ENCODE data around the gene C6orf132. TPM values are rescaled to one million over a fixed set of nuclear protein-coding genes. Genes with fewer than 3 reads are reported as not detected.

Gene C6orf132
- polyA plus RNA-seq, 4 donors = 1.2 to 7.0 (median 3.8) TPM

DNA sequence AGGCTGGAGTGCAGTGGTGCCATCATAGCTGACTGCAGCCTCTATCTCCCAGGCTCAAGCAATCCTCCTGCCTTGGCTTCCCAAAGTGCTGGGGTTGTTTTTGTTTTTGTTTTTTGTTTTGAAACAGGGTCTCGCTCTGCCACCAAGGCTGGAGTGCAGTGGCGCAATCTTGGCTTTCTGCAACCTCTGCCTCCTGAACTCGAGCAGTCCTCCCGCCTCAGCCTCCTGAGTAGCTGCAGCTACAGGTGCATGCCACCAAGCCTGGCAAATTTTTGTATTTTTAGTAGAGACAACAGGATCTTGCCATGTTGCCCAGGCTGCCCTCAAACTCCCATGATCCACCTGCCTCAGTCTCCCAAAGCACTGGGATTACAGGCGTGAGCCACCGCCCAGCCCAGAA lies 4.2 kb downstream of the C6orf132 start:
- no peak for DNase-seq (ENCODE audit: low read depth in 4 of 4, low spot score in 3 of 4)

GRCh38 chr6:42137194-42137753 lies 5.1 kb downstream of the C6orf132 start:
- no peak for DNase-seq (ENCODE audit: low read depth in 4 of 4, low spot score in 3 of 4)

DNA sequence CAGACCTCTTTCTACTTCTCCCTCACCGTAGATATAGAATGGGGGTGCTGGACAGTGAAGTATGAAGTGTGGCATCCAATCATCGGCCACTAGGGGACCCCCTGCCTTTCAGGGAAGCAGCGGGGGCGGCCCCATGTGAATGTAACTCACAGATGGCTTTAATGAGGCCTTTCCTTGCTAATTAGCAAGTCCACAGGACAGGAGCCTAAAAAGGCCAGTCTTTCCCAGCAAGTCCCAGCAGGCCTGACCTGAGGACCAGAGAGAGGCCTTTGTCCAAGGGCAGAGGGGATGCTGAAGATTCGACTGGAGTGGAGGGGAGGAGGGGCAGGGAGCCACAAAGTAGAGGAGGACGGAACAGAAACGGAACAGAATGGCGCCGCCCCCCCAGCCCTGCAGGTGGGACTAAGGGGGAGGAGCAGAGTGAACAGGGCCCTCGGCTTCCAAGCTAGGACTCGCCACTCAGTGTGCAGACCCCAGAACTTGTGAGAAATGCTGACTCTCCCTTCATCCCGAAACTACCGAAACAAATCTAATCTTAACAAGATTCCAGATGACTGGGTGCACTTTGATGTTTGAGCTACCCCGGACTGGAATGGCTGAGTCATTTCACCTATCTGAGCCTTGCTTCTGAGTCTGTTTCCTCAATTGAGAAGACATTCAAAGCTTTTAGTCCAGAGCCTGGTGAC lies 5.8 kb downstream of the C6orf132 start:
- DNase-seq (ENCODE audit: low read depth in 4 of 4, low spot score in 3 of 4) = no peak

DNA sequence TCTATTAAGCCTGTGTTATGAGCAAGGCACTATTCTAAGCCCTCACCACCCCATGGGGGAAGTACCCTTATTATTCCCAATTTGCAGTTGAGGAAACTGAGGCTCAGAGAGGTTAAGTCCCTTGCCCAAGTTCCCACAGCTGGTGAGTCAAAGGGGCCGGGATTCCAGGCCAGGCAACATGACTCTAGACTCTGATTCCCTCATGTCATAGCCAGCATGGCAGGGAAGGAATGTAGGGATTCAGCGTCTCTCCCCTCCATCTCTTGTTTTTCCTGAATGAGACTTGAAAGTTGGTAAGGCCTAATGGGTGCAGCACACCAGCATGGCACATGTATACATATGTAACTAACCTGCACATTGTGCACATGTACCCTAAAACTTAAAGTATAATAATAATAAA lies 6.7 kb downstream of the C6orf132 start:
- no peak for DNase-seq (ENCODE audit: low read depth in 4 of 4, low spot score in 3 of 4)

DNA sequence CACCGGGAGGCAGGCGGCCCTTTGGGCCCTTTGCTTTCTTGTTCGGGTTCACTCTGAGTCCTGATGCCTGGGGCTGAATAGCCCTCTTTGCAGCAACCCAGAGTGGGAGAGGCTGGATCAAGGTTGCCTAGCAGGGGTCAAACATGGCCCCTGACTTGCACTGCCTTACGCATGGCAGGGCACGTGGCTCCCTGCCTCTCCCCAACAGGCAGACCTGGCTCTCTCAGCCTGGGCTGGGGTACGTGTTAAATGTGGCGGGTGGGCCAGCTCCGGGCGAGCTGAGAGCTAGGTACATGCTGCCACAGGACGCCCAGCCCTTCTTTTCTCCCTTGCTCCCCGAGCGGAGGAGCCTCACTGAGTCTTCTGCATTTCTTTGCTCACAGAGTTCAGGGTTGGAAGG lies 7.3 kb downstream of the C6orf132 start:
- no peak for DNase-seq (ENCODE audit: low read depth in 4 of 4, low spot score in 3 of 4)

- no peak for DNase-seq (ENCODE audit: low read depth in 4 of 4, low spot score in 3 of 4)
These were observed 8.5 kb downstream of the C6orf132 start for GRCh38 chr6:42133926-42134325.

DNA sequence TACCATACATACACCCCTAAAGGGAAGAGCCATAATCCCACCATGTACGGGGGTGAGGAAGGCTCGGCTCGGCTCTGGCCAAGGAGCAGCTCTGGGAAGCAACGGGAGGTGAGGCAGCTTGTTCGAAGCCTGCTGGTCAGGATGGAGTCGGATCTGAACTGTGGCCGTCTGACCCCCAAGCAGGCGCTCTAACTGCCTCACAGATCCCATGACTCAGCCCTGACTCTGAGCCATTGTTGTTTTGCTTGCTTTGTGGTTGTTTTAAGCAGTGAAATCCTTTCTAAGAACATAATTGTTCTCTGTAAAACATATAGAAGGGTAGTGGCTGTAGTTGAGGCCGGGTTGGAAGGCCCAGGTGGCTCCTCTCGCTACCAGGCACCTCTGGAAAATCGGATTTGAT lies 10.9 kb downstream of the C6orf132 start:
- no peak for DNase-seq (ENCODE audit: low read depth in 4 of 4, low spot score in 3 of 4)

DNA sequence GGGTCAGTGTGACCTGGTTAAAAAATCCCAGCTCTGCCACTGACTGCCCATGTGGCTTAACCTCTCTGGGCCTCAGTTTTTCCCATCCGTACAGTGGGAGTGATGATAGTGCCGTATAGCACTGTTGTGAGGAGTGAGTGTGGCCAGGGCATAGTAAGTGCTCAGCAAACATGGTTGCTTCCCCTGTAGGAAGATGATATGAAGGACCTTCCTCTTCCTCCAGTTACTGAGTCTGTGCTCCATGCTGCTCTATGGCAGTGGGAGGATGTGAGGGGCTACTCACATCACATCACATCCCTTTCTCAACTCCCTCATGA lies 13.1 kb downstream of the C6orf132 start:
- DNase-seq (ENCODE audit: low read depth in 4 of 4, low spot score in 3 of 4) = no peak

GRCh38 chr6:42128460-42129359 lies 13.7 kb downstream of the C6orf132 start:
- no peak for DNase-seq (ENCODE audit: low read depth in 4 of 4, low spot score in 3 of 4)

- DNase-seq (ENCODE audit: low read depth in 4 of 4, low spot score in 3 of 4) = no peak
These were observed 16.8 kb downstream of the C6orf132 start for GRCh38 chr6:42125663-42126062.

DNA sequence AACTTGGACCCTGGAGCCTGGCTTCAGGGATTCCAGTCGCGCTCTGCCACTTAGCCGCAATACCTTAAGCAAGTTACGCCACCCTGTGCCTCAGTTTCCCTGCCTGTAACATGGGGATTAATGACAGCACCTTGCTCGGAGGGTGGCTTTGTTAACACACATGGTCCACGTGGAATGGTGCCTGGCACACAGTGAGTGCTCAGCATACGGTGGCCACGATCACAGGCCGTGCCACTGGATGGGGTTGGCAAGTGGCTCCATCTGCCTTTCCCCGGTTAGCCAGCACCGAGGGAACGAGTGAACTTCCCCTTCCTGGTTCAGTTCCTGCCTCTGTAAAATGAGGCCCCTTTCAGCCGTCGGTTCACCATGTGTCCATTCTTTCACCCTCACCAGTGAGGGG lies 17.2 kb downstream of the C6orf132 start:
- DNase-seq (ENCODE audit: low read depth in 4 of 4, low spot score in 3 of 4) = no peak

DNA sequence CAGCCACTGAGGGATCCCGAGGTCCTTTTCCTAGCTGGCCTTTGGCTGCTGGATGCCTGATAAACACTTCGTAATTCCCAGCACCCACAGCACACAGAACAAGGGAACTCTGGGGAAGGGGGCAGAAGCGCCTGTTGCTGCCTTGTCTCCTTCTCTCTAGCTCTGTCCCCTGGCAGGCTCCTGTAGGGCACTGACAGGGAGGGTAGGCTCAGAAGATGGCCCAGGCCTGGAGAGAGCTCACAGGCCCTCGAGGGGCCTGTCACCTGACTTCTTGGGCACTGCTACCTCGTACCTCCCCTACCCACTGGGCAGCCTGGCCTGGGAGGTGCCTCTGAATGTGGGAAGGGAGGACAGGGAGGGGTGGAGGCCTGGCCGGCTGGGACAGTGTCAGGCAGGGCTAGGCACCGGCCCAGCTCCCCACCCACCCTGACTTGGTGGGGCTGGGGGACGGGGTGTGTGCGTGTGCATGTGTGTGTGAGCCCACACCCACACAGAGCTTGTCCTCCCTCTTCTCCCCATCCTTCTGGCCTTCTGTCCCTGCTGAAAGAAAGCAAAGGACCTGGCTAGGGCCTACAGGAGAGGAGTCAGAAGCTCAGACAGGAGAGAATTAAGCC lies 18.1 kb downstream of the C6orf132 start:
- no peak for DNase-seq (ENCODE audit: low read depth in 4 of 4, low spot score in 3 of 4)

DNA sequence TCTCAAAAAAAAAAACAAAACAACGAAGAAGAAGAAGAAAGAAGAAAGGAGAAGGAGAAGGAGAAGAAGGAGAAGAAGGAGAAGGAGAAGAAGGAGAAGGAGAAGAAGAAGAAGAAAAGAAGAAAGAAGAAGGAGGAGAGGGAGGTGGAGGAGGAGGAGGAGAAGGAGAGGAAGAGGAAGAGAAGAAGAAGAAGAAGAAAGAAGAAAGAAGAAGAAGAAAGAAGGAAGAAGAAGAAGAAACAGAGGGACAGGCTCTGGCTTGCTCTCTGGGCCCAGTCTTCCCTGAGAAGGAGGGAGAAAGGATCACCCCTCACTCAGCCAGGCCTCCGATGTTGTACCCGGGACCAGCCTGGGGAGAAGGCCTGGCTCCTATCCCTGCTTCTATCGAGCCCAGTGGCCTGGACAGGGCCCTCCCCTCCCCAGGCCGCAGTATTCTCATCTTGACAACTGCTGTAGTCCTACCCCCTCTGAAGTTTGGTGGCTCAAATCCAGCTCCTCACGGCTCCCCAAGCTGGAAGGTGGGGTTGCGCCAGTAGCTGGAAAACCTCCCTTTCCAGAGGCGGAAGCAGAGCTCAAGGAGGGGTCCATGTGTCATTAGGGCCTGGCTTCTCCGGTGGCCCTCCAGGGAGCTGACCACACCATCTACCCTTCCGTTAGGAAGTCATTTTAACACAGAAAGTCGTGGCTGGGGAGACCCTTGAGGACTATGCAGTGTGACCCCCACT lies 18.9 kb downstream of the C6orf132 start:
- no peak for DNase-seq (ENCODE audit: low read depth in 4 of 4, low spot score in 3 of 4)

DNA sequence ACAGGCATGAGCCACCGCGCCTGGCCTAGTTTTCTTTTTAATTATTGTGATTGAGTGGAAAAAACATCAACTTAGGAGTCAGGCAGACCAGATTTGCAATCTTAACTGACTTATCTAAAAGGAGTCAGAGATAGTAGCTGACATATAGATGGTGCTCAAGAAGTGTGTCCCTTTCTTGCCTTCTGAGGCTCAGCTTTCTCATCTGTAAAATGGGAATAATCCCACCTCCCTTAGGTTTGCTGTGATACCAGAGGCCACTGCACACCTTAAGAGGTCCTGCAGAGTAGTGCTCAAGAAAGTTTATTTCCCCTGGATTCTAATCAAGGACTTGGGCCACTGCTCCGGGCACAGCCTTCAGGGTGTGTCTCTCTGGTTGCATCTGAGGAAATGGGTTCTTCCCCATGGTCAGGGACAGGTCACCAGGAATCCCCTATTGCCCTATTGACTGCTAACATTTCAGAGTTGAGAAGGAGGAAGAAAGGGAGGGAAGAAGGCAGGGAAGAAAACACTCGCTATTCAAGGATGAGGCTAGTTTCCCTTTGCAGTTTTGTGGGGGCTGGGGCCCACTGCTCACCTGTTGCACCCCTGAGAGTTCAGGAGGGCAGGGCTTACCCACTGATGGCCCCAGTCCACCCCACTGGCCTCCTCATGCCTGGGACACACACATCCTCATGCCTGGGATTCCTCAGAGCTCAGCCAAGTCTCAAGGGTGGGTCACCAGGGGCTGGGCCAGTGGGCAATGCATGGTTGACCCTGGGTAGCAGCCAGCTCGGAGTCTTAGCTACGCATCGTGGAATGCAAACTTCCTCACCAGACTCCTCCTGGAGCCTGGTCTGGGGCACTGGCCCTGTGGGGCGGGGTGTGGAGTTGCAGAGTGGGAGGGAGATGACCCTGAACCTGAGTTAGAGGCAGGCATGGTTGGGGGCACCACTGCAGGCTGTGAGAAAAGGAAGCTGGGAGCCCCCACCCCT lies 21.2 kb downstream of the C6orf132 start:
- DNase-seq (ENCODE audit: low read depth in 4 of 4, low spot score in 3 of 4) = no peak

DNA sequence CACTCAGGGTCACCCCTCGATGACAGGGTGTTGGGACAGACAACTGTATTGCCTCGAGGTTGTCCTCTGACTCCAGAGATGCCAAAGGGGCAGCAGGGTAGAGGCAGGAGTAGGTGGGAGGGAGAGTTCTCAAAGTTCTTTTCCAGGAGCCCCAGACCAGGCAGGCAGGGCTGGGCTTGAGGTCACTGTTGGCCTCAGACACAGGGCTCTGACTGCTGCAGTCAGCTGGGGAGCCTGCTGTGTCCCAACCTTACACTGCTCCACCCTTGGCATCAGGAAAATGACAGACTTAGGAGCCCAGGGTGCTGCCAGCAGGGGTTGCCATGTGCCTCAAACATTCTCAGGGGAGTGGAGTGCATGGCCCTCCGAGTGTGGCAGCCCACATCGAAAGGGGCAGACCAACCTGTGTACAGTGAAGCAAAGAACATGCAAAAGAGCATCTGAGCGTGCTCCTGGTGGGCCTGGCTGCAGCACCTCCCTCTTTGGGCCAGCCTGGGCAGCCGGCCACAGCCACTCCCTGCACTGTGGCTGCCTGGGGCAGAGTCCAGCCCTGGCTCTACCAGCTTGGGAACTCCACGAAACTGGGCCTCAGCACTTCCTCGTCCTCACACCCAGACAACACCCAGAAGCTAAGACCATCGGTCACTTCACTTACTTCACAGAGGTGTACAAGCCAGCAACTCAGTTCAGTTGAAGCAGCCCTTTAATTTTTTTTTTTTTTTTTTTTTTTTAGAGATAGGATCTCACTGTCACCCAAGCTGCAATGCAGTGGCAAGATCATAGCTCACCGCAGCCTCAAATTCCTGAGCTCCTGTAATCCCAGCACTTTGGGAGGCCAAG lies 24.0 kb downstream of the C6orf132 start:
- DNase-seq (ENCODE audit: low read depth in 4 of 4, low spot score in 3 of 4) = no peak

DNA sequence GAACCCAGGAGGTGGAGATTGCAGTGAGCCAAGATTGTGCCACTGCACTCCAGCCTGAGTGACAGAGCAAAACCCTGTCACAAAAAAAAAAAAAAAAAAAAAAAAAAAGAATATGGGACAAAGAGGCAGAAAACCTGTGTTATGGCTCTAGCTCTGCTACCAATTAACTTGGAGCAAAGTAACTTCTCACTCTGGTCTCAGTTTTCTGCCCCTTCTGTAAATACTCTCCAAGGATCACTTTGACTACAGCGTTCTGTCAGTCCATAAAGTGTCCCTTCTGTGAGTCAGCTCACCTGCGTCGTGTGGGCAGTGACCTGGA lies 24.6 kb downstream of the C6orf132 start:
- DNase-seq (ENCODE audit: low read depth in 4 of 4, low spot score in 3 of 4) = no peak

GRCh38 chr6:42113936-42114636 lies 28.3 kb downstream of the C6orf132 start:
- no peak for DNase-seq (ENCODE audit: low read depth in 4 of 4, low spot score in 3 of 4)

- no peak for DNase-seq (ENCODE audit: low read depth in 4 of 4, low spot score in 3 of 4)
These were observed 30.1 kb downstream of the C6orf132 start for GRCh38 chr6:42112351-42112750.

All from left renal pelvis (tissue), 4 donors.